ENCODE results near the gene ENTPD3. TPM values are rescaled to one million over a fixed set of nuclear protein-coding genes. Genes with fewer than 3 reads are reported as not detected.

The ENTPD3 gene
- total and polyA plus RNA-seq, 2 of the 8 experiments (the other 6 are each of a cell fraction or from before 2014, with no cell fraction given) = 0.60 to 1.0 TPM

DNA sequence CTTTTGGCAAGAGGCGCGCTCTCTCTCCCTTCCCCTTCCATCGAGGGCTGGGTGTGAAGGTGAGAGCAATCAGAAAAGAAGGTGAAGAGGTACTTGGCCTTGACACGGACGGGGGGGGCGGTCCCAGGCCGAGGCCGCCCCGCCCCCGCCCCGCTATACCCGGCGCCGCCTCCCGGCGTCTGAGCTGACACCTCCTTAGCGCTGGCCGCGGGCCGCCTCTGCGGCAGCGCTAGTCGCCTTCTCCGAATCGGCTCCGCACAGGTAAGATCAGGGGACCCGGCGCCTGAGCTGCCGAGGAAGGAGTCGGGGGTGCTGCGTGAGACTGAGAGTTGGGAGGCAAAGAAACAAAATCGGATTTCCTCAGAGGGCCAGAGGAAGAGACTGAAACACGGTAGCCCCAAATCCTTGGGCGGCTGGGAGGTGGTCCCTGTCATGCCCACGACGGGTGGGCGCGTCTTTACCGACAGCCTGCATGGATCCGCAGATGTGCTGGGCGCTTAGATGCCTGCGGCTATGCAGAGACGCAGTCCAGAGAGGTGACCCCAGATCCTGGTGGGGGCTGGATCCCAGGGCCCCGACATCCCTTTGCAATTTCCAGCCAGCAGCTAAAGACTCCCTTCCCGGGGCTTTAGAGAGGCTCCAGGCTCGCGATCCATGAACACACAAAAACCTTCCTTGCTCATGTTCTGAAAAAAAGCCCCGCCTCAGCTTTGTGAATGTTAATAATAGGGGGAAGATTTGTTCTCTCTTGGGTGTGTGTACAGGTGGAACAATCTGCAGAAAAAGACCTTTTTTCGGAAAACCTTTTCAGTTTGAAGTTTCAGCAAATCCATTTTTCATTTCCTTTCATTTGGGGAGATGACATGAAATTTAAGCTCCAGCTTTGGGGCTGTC is at the start of gene ENTPD3 (continued):
- no peak for TF ChIP-seq POU5F1 (IDR thresholded peaks at IDR 0.05; ENCODE audit: low read depth, low read length)
- no peak for TF ChIP-seq MAX (IDR thresholded peaks at IDR 0.05)
- TF ChIP-seq SAP30 (IDR thresholded peaks at IDR 0.05; ENCODE audit: insufficient read depth, insufficient replicate concordance, low read length) = peak; percentile 88
- TF ChIP-seq BRCA1 (IDR thresholded peaks at IDR 0.05; ENCODE audit: low read depth, low read length) = no peak
- TF ChIP-seq RXRA (IDR thresholded peaks at IDR 0.05; ENCODE audit: insufficient read depth, low read depth, low read length) = no peak
- TF ChIP-seq, protein P1, sequence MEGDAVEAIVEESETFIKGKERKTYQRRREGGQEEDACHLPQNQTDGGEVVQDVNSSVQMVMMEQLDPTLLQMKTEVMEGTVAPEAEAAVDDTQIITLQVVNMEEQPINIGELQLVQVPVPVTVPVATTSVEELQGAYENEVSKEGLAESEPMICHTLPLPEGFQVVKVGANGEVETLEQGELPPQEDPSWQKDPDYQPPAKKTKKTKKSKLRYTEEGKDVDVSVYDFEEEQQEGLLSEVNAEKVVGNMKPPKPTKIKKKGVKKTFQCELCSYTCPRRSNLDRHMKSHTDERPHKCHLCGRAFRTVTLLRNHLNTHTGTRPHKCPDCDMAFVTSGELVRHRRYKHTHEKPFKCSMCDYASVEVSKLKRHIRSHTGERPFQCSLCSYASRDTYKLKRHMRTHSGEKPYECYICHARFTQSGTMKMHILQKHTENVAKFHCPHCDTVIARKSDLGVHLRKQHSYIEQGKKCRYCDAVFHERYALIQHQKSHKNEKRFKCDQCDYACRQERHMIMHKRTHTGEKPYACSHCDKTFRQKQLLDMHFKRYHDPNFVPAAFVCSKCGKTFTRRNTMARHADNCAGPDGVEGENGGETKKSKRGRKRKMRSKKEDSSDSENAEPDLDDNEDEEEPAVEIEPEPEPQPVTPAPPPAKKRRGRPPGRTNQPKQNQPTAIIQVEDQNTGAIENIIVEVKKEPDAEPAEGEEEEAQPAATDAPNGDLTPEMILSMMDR (IDR thresholded peaks at IDR 0.05; ENCODE audit: control extremely low read depth in 1 of 3, insufficient read depth in 1 of 3, low read depth in 1 of 3, low read length in 3 of 3) = no peak
- no peak for TF ChIP-seq HDAC6 (IDR thresholded peaks at IDR 0.05; ENCODE audit: low read depth, low read length)
- no peak for TF ChIP-seq CBX5 (IDR thresholded peaks at IDR 0.05; ENCODE audit: low read depth, low read length)
